HG03064 (cell line): Measurements from ENCODE around the gene CATSPERZ.

Experiments used
- ATAC-seq: cut with Tn5 transposase; IDR thresholded peaks from one replicate; pipeline ENCODE4 v1.9.1; 2021; ENCODE audit warnings: low read depth; ENCODE audit not compliant: unreplicated experiment

The CATSPERZ gene, protein sequence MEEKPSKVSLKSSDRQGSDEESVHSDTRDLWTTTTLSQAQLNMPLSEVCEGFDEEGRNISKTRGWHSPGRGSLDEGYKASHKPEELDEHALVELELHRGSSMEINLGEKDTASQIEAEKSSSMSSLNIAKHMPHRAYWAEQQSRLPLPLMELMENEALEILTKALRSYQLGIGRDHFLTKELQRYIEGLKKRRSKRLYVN

DNA sequence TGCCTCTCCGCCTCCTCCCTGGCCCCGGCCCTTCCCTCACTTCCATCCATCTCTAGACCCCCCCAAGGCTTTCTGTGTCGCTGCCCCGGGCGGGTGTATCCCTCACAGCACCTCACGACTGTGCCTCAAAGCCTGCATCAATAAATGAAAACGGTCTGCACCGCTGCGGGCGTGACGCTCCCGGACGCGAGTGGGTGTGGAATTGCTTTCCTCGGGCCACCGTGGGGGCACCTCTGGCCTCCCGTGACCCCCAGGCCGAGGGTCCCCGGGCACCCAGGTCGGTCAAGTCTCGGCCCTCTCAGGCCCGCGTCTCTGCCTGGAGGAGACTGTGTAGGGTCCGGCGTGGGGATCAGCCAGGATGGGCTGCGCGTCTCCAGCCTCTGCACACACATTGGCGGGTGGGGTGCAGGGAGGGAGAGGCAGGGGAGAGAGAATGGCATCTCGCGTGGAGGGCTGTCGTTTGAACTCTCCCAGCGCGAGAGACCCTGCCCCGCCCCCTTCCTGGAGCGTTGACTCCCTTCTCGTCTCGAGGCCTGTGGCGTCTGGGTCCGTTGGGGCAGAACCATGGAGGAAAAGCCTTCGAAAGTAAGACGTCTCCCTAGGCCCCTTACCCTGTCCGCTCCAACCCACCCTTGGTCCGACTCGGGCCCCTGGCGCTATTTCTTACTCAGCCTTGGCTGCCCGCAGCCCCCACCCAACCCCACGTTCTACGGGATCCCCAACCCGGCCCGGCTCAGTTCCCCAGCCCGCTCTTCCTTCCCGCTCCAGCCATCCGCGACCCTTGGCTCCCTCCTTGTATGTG lies at the start of gene CATSPERZ:
Gene CATSPERZ (plus strand): TSS at position 512 of the 802 bp plus-strand sequence. CDS start 53 bp downstream, at position 565.
- no peak for ATAC-seq

DNA sequence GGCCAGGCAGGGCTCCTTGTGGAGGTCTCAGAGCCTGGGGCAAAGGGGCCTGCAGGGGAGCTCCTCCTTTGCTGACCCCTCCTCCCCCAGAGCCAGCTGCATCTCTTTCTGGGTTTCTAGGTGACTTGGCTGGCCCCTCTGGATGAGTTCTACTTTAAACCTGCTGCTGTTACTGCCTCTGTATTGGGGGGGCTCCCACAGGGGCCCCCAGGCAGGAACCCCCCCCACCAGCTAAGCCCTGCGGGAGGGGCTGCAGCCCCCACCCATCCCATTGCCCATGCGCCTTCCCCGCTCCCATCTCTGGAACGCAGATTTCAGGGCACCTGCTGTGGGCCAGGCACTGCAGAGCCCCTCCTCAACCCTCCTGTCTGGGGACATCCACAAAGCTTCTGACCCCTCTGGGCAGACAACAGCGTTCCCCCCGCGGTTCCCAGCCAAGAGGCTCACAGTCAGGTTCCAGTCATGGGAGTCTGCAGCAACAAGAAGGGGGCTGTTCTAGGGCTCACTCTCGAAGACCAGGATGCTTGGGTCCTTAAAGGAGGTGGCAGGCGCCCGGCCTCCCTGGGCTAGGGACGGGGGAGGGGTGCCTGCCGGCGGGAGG lies 49.6 kb upstream of the CATSPERZ start:
- no peak for ATAC-seq

DNA sequence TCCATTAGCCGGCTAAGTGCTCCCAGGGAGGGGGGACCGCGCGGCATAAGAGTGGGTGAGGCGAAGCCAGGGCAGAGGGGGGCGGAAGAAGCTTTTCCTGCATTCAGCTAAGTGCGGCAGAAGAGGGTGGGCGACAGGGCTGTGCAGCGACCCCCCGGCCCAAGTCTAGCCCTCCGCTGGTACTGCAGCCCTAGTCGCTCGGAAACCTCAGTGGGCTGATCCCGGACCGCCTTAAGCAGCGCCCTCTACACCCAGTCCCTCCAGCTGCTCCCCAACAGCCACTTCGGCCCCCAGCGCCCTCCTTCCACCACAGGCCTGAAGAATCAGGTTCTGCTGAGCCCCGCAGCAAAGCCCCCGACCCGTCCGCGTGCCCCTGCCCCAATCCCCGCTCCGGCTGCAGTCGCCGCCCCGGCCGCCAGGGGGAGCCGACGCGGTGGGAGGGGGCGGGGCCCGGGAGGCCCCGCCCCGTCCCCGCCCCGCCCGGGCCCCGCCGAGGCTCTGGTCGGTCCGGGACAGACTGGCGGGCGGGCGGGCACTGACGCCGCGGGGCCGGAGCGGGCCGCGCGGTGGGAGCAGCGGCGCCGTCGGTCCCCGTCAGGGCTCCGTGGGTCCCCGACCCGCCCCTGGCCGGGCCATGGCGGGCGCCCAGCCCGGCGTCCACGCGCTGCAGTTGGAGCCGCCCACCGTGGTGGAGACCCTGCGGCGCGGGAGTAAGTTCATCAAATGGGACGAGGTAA lies 49.0 kb upstream of the CATSPERZ start, which contains the start of gene PLCB3:
Gene PLCB3 (plus strand): TSS at position 515 of the 737 bp plus-strand sequence. CDS start 120 bp downstream, at position 635.
- ATAC-seq: no peak

DNA sequence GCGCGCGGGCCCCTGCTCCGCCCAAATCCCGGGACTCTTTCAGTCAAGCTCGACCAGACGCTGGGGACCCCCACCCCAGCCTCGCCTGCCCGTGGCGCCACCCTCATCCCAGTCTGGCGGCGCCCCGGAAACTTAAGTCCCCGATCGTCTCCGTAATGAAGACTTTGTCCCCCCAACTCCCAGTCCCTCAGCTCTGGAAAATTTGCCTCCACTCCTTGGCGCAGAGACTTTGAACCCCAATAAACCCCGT lies 48.5 kb upstream of the CATSPERZ start:
- ATAC-seq: no peak

DNA sequence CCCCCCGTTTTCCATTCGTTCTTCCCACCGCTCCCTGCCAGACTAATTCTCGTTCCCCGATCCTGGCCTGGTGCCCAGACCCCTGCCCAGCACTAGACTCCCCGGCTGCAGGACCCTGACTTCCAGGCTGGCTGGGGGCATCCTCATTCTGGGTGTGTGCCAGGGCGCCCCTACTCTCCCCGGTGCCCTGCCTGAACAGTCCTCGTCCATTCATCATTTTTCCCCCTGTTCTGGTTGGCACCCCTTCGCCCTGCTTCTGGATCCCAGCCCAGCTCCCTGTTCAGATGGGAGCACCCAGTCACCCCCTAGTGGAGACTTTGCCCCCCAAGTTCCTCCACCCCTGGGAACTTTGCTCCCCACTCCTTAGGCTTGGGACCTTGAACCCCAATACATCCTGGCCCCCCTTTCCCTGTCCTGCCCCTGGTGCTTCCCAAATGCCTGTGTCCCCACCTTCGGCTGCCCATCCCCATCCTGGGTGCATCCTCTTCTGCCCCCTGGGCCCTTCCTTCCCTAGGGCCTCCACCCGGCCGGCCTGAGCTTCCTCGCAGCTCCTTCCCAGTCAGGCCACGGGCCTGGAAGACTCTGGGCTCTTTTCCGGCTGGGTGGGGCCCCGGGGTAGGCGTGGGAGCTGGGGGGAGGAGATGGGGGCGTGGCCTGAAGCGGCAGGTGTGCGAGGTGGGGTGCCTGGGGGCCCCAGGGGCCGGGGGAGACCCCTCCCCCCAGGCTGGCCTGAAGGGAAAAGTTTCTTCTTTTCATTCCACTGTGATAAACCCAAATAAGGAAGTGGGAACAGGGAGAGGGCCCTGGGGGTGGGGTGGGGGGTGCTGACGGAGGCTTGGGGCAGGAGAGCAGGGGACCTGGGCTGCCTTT lies 47.9 kb upstream of the CATSPERZ start:
- no peak for ATAC-seq

DNA sequence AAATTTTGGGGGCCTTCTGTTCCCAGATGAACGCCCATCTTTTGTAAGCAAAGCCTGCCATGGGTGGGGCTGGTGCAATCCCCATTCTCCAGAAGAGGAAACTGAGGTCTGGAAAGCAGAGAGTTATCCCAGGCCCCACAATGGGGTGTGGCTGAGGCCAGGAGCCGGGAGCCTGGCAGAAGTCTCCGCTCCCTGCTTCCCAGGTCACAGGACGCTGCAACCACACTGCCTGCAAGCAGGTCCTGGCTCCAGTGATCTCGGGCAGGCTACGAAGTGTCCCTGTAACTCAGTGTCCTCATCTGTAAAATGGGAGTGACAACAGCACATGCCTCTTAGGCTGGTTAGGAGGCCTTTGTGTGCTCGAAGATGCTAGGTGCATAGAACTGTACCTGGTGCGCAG lies 47.1 kb upstream of the CATSPERZ start:
- no peak for ATAC-seq

DNA sequence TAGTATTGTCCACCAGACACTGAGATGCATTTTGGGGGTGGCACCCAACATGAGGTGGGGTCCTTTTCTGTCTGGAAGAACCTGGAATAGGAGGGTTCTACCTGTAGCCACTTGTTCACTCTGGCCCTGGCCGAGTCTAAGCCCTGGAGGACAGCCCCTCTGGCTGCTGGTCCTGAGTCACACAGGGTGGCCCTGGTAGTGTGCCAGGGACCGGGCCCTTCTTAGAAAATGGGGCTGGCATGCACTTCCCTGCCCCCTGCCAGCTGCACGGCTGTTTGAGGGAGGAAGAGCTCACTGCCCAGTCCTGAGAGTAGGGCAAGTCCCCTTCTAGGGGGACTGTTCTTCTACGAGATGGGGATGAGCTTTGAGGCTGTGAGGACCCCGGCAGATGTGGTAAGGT lies 46.7 kb upstream of the CATSPERZ start:
- ATAC-seq: no peak

DNA sequence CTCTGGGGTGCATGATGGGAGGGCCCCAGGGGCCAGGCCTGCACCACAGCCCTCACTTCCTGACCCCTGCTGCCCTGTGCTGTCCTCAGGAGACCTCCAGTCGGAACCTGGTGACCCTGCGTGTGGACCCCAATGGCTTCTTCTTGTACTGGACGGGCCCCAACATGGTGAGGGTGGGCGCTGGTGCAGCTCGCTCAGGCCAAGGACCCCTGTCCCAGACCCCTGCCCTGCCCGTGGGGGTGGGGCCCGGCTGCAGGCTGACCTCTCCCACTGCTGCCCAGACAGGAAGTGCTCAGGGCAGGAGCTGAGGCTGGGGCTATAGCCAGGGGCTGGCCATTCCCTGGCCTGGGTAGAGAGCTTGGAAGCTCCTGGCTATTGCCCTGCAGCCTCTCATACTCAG lies 45.8 kb upstream of the CATSPERZ start:
- no peak for ATAC-seq

DNA sequence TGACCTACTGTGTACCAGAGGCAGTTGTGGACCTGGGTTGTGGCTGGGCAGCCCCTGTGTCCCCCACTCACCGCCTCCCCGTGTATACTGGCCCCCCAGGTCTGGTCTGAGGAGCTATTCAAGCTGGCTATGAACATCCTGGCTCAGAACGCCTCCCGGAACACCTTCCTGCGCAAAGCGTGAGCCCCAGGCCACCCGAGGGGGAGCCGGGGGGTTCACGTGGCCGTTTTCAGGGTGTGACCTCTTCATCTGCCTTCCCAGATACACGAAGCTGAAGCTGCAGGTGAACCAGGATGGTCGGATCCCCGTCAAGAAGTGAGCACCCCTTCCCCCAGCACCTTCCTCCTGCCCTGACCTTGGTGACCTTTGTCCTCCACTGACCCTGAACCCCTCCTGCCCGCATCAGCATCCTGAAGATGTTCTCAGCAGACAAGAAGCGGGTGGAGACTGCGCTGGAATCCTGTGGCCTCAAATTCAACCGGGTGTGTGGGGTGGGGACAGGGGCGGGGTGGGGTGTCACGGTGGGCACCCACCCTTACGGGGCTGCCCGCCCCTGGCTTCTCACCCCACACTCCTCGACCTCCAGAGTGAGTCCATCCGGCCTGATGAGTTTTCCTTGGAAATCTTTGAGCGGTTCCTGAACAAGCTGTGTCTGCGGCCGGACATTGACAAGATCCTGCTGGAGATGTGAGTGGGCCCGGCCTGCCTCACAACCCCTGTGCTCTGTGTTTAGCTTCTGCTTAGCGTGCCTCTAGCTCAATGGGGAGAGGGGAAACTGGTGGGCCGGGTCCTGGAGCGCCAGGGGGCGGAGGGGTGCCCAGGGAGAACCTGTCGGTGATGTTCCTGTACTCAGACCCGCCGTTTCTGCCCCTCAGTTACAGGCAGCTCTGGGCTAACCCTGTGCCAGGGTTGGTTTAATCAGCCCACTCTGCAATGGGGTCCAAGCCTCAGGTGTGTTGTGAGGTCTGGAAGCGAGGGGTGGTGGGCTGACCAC lies 44.7 kb upstream of the CATSPERZ start:
- no peak for ATAC-seq

DNA sequence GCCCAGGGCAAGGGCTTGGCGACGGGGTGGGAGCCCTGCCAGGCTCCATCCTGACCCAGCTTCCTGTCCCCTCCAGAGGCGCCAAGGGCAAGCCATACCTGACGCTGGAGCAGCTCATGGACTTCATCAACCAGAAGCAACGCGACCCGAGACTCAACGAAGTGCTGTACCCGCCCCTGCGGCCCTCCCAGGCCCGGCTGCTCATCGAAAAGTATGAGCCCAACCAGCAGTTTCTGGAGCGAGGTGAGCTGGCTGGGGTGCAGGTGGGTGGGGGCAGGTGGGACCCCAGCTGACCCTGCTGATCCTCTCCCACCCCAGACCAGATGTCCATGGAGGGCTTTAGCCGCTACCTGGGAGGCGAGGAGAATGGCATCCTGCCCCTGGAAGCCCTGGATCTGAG lies 43.9 kb upstream of the CATSPERZ start:
- ATAC-seq: no peak

DNA sequence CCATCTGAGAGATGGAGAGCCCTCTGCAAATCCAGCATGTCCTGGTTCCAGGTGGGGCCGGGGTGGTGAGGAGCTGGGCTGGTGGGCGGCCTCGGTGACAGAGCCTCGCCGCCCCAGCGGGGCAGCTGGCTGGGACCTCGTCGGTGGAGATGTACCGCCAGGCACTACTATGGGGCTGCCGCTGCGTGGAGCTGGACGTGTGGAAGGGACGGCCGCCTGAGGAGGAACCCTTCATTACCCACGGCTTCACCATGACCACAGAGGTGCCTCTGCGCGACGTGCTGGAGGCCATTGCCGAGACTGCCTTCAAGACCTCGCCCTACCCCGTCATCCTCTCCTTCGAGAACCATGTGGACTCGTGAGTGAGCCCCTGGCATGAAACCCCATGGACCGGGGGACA lies 41.8 kb upstream of the CATSPERZ start:
- no peak for ATAC-seq

DNA sequence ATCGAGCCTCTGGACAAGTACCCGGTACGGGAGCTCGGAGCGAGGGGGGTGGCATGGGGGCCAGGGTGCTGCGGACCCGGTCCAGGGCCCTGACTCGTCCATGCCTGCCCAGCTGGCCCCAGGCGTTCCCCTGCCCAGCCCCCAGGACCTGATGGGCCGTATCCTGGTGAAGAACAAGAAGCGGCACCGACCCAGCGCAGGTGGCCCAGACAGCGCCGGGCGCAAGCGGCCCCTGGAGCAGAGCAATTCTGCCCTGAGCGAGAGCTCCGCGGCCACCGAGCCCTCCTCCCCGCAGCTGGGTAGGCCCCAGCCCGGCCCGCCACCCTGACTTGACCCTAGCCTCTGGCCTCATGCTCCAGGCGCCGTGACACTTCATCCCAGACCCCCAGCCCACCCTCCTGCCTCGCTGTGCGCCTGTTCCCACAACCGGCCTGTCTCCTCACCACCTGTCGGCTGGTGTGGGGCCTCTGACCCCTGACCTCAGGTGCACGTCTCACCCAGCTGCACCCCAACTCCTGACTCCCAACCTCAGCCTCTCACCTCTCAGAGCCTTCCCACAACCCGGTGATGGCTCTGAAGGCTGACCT lies 41.1 kb upstream of the CATSPERZ start:
- no peak for ATAC-seq

DNA sequence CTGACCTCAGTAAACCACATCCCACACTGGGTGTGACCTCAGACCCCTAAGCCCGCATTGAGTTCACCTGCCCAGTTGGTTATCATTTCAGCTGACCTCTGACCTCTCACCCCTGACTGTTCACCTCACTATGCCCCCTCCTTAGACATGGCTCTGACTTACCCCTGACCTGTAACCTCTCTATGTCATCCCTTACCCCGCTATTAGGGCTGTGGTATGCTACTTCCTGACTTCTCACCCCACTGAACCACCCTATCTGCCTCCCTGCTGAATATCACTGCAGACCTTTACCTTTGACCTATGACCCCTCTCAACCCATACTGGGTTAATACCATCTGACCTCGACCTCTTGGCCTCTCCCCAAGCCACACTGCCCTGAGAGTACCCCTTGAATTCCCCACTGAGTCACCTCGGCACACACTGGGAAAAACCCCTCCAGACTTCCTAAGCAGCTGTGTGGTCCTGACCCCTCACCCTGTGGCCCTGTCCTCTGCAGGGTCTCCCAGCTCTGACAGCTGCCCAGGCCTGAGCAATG lies 40.6 kb upstream of the CATSPERZ start:
- ATAC-seq: no peak

DNA sequence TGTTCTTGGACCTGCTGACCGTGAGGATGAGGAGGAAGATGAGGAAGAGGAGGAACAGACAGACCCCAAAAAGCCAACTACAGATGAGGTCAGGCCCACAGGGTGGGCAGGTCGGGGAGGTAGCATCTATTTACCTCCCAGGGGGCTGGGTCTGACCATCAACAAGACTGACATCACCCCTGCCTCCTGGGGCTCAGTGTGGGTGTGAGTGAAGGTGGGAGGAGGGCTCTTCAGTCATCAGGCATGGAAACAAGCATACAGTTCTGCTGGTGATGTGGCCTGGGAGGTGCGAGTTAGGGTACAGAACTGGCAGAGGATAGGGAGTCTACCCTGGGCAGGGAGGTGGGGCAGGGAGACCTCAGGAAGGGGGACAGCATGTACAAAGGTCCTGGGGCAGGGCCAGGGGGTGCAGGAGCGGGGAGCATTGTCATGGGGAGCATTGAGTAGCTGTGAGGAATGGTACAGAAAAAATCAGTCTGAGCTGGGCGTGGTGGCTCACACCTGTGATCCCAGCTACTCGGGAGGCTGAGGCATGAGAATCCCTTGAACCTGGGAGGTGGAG lies 39.9 kb upstream of the CATSPERZ start:
- no peak for ATAC-seq

DNA sequence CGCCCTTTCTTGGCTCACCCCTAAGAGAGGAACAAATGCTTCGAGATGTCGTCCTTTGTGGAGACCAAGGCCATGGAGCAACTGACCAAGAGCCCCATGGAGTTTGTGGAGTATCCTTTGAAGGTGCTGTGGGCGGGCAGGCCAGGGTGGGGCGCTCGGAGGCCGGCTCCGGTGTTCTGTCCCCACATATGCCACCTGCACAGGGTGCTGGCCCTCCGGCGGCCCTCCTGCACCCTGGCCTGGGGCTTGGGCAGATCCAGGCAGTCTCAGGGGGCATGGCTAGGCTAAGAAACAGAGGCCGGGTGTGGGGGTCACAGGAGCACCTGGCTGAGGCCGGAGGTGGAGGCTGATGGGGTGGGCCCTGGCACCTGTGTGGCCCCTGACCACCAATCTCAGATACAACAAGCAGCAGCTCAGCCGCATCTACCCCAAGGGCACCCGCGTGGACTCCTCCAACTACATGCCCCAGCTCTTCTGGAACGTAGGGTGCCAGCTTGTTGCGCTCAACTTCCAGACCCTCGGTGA lies 38.5 kb upstream of the CATSPERZ start:
- ATAC-seq: no peak

DNA sequence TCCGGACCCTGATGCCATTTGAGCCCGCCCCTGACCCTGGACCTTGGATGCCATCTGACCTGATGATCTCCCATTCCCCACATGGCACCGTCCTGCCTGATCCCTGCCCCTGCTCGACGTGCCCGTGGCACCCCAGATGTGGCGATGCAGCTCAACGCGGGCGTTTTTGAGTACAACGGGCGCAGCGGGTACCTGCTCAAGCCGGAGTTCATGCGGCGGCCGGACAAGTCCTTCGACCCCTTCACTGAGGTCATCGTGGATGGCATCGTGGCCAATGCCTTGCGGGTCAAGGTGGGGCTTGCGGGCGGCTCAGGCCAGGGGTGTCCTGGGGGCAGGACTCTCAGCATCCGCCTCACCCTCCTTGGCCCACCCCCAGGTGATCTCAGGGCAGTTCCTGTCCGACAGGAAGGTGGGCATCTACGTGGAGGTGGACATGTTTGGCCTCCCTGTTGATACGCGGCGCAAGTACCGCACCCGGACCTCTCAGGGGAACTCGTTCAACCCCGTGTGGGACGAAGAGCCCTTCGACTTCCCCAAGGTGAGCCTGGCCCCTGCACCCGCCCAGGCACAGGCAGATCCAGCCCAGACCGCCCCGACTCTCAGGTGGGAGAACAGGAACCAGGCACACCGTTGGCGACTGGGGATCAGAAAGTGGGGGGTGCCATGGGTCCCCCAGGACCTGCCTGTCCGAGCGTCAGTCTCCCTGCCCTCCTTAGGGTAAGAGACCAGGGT lies 37.7 kb upstream of the CATSPERZ start:
- no peak for ATAC-seq
